Measurements from ENCODE around the gene ZMAT2. TPM values are rescaled to one million over a fixed set of nuclear protein-coding genes. Genes with fewer than 3 reads are reported as not detected.
A peak's percentile ranks its signal among the peaks of the same experiment; 100 is the strongest.
"Not testable (repeated sequence)": the region's sequence is repeated elsewhere in the genome, so short reads cannot be mapped to it uniquely, and the experiment has no call there.

The ZMAT2 gene
- total and polyA plus RNA-seq, 2 of the 8 experiments (the other 6 are each of a cell fraction or from before 2014, with no cell fraction given), result 56.8 to 65.9 TPM

DNA sequence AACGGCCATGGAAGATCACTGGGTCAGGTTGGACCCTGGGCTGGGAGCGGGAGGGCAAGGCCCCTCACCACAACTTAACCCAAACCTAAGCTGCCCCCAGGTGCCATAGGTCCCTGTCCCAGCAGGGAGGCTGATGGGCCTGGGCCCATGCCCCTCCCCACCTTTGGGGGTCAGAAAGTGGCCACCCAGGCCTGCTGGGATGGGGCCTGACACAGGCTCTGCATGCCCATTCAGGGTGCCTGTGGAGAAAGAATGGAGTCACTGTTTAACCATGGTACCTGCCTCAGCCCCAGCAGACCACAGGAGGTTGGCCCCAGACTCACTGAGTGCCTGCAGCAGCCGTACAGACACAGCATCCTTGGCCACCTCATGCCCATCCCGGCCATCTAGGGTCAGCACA lies 29.2 kb upstream of the ZMAT2 start:
- not testable (repeated sequence) for FAIRE-seq; H4K91ac ChIP-seq (replicated peaks; ENCODE audit: insufficient read length, low read length); H3K18ac ChIP-seq (ENCODE audit: extremely low read depth, low read length); H3K23me2 ChIP-seq (ENCODE audit: low read depth, low read length); H3K9me3 ChIP-seq (ENCODE audit: insufficient read depth in 2 of 2, low read depth in 1 of 2, low read length in 1 of 2); H2AK5ac ChIP-seq (ENCODE audit: low read depth, low read length); H3K56ac ChIP-seq (replicated peaks; ENCODE audit: insufficient read length, low read depth, low read length); H2BK12ac ChIP-seq (ENCODE audit: low read depth, low read length); H4K8ac ChIP-seq (ENCODE audit: extremely low read depth, insufficient read depth, low read length); H3K4me2 ChIP-seq (ENCODE audit: insufficient read depth in 1 of 2, low read depth in 2 of 2, low read length in 2 of 2); H2BK120ac ChIP-seq (replicated peaks; ENCODE audit: low read depth, low read length); H4K20me1 ChIP-seq (replicated peaks in 1 of 2; ENCODE audit: control insufficient read depth in 1 of 2, insufficient read depth in 2 of 2, low read length in 2 of 2); H2BK15ac ChIP-seq (ENCODE audit: low read length); H3K27me3 ChIP-seq (replicated peaks in 1 of 4; ENCODE audit: control insufficient read depth in 3 of 4, extremely low read depth in 1 of 4, insufficient read depth in 3 of 4, low read length in 3 of 4); H3K4me1 ChIP-seq (replicated peaks in 1 of 4; ENCODE audit: control insufficient read depth in 3 of 4, insufficient read depth in 4 of 4, low read length in 3 of 4); H3K9ac ChIP-seq (replicated peaks in 1 of 4; ENCODE audit: extremely low read depth in 1 of 4, low read depth in 3 of 4, low read length in 3 of 4); H3K27ac ChIP-seq (ENCODE audit: low read depth, low read length); H2BK5ac ChIP-seq (ENCODE audit: low read depth, low read length); H3K14ac ChIP-seq (ENCODE audit: insufficient read length); H3K79me1 ChIP-seq (ENCODE audit: low read depth, low read length); H4K5ac ChIP-seq (ENCODE audit: insufficient read length, low read depth, low read length); H3K4me3 ChIP-seq (ENCODE audit: extremely low read depth in 1 of 4, insufficient read depth in 2 of 4, low read depth in 3 of 4, low read length in 4 of 4); H3K23ac ChIP-seq (ENCODE audit: insufficient read length); H3K4ac ChIP-seq (replicated peaks; ENCODE audit: insufficient read length, low read depth, low read length); H2BK20ac ChIP-seq (ENCODE audit: low read length); H2AFZ ChIP-seq (ENCODE audit: low read length)
- ChIA-PET POLR2A (ENCODE audit: partially characterized antibody) (interaction anchor here (1.0 to 9.8 kb wide), 6 partner anchors 18 to 37 kb away, joined by 3 to 85 read pairs (median 7); partner anchors contain the start of genes HARS1, HARS2, IK and NDUFA2), CTCF (ENCODE audit: partially characterized antibody) (interaction anchor here (1.1 to 1.2 kb wide), 2 partner anchors 9 to 946 kb away, joined by 3 to 4 read pairs; no protein-coding TSS in a partner anchor)
- DNase-seq (ENCODE audit: low read depth in 1 of 2, low spot score in 2 of 2), result peak in 1 of 2 experiments; percentile 45
- Histone ChIP-seq H3K36me3 (ENCODE audit: control insufficient read depth in 2 of 4, insufficient read depth in 4 of 4, low read length in 3 of 4) (peaks cover 11 to 52% (median 36%) of the 10 kb centered on the region in 4 experiments), H3K79me2 (ENCODE audit: control insufficient read depth in 1 of 2, insufficient read depth in 2 of 2, low read length in 2 of 2) (peaks cover 0 to 10% of the 10 kb centered on the region in 2 experiments; a peak in 2 of 4 replicates)
- 89% methylated on average over 4 of the region's 4 CpGs; no CpG with 5 or more reads in 1 of the 2 experiments for WGBS, 2 experiments (ENCODE audit: extremely low coverage in 1 of 2, insufficient coverage in 1 of 2, insufficient read length in 1 of 2, insufficient replicate concordance in 2 of 2, low coverage in 1 of 2, low lambda C conversion rate in 2 of 2, missing lambda C conversion rate in 1 of 2)
